T-helper 1 cell treated with Interleukin-12 subunit alpha and Interleukin-12 subunit beta and Interleukin-4 antibody, amounts not matched to agents 30 μg/mL and 1 μg/mL, for 36 hours (primary cell): ENCODE data around the gene SERPINF2.
A peak's percentile ranks its signal among the peaks of the same experiment; 100 is the strongest.

Source experiments
- H3K27ac Mint-ChIP-seq: one replicate; pipeline ENCODE4 v1.8.0; 2021; ENCODE audit warnings: mild to moderate bottlenecking, mixed read lengths
- H3K27me3 Mint-ChIP-seq: one replicate; pipeline ENCODE4 v1.8.0; 2021; ENCODE audit warnings: low read depth, mixed read lengths
- H3K36me3 Mint-ChIP-seq: one replicate; pipeline ENCODE4 v1.8.0; 2021; ENCODE audit warnings: low read depth, mixed read lengths
- H3K4me1 Mint-ChIP-seq: one replicate; pipeline ENCODE4 v1.8.0; 2021; ENCODE audit warnings: low read depth, mixed read lengths
- H3K4me3 Mint-ChIP-seq: one replicate; pipeline ENCODE4 v1.8.0; 2021; ENCODE audit warnings: mild to moderate bottlenecking, moderate library complexity, mixed read lengths
- H3K9me3 Mint-ChIP-seq: one replicate; pipeline ENCODE4 v1.8.0; 2021; ENCODE audit warnings: mixed read lengths

SERPINF2 gene

DNA sequence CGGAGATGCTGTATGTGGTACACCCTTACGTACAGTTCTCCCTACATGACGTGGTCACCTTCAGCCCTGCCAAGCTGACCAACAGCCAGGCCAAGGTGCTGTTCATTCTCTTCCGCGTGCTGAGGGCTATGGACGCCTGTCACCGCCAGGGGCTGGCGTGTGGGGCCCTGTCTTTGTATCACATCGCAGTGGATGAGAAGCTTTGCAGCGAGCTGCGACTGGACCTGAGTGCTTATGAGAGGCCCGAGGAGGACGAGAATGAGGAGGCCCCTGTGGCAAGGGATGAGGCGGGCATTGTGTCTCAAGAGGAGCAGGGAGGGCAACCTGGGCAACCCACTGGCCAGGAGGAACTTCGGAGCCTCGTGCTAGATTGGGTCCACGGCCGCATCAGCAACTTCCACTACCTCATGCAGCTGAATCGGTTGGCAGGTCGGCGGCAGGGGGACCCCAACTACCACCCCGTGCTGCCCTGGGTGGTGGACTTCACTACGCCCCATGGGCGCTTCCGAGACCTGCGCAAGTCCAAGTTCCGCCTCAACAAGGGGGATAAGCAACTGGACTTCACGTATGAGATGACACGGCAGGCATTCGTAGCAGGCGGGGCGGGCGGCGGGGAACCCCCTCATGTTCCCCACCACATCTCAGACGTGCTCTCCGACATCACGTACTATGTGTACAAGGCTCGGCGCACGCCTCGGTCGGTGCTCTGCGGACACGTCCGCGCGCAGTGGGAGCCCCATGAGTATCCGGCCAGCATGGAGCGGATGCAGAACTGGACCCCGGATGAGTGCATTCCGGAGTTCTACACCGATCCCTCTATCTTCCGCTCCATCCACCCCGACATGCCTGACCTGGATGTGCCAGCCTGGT, 16.8 kb upstream of the SERPINF2 start:
- Mint-ChIP-seq H3K4me1 (peaks cover 26% of the 10 kb centered on the region), H3K36me3 (peaks cover 15% of the 10 kb centered on the region), H3K9me3 (no peaks in the 10 kb centered on the region), H3K27me3 (no peaks in the 10 kb centered on the region), H3K4me3 (peak overlapping the region; percentile 75), H3K27ac (peak overlapping the region; percentile 52)

DNA sequence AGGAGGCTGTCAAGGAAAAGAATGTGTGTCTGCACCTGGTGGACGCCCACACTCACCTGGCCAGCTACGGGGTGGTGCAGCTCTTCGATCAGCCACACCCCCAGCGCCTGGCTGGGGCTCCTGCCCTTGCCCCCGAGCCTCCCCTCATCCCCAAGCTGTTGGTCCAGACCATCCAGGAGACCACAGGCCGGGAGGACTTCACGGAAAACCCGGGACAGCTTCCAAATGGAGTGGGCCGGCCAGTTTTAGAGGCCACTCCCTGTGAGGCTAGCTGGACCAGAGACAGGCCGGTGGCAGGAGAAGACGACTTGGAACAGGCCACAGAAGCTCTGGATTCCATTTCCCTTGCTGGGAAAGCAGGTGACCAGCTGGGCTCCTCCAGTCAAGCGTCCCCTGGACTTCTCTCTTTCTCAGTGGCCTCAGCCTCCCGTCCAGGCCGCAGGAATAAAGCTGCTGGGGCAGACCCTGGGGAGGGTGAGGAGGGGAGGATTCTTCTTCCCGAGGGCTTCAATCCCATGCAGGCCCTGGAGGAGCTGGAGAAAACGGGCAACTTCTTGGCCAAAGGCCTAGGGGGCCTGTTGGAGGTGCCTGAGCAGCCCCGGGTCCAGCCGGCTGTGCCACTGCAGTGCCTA, 15.9 kb upstream of the SERPINF2 start:
- Mint-ChIP-seq H3K27me3 (no peaks in the 10 kb centered on the region), H3K4me1 (peaks cover 24% of the 10 kb centered on the region), H3K9me3 (no peaks in the 10 kb centered on the region), H3K36me3 (peaks cover 15% of the 10 kb centered on the region), H3K4me3 (no peak overlapping the region), H3K27ac (no peak overlapping the region)

DNA sequence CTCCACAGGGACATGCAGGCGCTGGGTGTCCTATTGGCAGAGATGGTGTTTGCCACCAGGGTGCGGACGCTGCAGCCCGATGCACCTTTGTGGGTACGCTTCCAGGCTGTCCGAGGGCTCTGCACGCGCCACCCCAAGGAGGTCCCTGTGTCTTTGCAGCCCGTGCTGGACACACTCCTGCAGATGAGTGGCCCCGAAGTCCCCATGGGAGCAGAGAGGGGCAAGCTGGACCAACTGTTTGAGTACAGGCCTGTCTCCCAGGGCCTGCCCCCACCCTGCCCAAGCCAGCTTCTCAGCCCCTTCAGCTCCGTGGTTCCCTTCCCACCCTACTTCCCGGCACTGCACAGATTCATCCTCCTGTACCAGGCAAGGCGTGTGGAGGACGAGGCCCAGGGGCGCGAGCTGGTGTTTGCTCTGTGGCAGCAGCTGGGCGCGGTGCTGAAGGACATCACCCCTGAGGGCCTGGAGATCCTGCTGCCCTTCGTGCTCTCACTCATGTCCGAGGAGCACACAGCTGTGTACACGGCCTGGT, 15.3 kb upstream of the SERPINF2 start:
- Mint-ChIP-seq H3K27me3 (no peaks in the 10 kb centered on the region), H3K9me3 (no peaks in the 10 kb centered on the region), H3K27ac (no peak overlapping the region), H3K4me3 (no peak overlapping the region), H3K4me1 (peaks cover 24% of the 10 kb centered on the region), H3K36me3 (peaks cover 15% of the 10 kb centered on the region)

DNA sequence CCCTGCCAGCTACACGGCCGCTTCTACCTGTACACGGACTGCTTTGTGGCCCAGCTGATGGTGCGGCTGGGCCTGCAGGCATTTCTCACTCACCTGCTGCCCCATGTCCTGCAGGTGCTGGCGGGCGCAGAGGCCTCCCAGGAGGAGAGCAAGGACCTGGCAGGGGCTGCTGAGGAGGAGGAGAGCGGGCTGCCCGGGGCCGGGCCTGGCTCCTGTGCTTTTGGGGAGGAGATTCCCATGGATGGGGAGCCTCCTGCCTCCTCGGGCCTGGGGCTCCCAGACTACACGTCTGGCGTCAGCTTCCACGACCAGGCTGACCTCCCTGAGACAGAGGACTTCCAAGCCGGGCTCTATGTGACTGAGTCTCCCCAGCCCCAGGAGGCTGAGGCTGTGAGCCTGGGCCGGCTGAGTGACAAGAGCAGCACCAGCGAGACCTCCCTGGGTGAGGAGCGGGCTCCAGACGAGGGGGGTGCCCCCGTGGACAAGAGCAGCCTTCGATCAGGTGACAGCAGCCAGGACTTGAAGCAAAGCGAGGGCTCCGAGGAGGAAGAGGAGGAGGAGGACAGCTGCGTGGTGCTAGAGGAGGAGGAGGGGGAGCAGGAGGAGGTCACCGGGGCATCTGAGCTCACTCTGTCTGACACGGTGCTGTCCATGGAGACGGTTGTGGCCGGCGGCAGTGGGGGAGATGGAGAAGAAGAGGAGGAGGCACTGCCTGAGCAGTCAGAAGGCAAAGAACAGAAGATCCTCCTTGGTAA, 14.6 kb upstream of the SERPINF2 start:
- H3K27ac Mint-ChIP-seq, result no peak overlapping the region
- no peak overlapping the region for H3K4me3 Mint-ChIP-seq
- H3K27me3 Mint-ChIP-seq, result no peaks in the 10 kb centered on the region
- H3K4me1 Mint-ChIP-seq, result peaks cover 18% of the 10 kb centered on the region
- no peaks in the 10 kb centered on the region for H3K9me3 Mint-ChIP-seq
- peaks cover 17% of the 10 kb centered on the region for H3K36me3 Mint-ChIP-seq

DNA sequence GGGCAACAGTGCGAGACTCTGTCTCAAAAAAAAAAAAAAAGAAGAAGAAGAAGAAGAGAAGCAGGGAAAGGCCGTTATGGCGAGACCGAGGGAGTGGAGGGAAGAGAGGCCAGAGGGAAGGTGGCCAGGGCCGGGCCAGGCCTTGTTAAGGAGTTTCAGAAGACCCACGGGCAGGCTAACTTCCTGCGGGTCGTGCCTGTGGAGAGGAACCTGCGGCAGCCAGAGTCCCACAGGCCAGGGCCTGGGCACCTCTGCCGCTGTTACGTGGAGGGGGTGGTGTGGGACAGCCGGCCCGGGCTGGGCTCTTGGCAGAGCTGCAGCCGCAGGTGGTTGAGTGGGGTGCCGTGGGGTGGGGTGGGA, 12.7 kb upstream of the SERPINF2 start:
- Mint-ChIP-seq H3K4me3 (no peak overlapping the region), H3K27ac (no peak overlapping the region)

DNA sequence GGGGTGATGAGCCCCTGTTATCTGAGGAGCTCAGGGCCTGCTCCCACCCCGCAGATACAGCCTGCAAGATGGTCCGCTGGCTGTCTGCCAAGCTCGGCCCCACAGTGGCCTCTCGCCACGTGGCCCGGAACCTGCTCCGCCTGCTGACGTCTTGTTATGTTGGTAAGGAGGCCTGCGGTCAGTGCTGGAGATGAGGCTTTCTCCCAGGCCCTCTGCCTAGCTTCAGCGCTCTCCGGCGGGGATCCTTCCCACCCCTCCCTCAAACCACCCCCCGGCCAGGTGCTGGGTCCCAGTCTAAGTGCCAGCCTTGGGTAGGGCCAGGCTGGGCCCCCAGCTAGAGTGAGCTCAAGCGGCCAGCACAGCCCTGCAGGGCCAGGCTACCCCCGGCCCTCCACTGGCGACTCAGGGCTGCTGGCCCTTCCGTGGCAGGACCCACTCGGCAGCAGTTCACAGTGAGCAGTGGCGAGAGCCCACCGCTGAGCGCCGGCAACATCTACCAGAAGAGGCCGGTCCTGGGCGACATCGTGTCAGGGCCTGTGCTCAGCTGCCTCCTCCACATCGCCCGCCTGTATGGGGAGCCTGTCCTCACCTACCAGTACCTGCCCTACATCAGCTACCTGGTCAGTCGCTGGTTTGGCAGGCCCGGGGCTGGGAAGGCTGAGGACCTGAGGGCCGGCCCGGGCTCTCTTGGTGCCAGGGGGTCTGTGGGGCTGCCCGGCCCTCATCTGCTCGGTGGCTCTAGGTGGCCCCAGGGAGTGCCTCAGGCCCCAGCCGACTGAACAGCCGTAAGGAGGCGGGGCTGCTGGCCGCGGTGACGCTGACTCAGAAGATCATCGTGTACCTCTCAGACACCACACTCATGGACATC, 12.1 kb upstream of the SERPINF2 start:
- peaks cover 16% of the 10 kb centered on the region for H3K4me1 Mint-ChIP-seq
- H3K27ac Mint-ChIP-seq, result no peak overlapping the region
- H3K9me3 Mint-ChIP-seq, result no peaks in the 10 kb centered on the region
- H3K4me3 Mint-ChIP-seq, result no peak overlapping the region
- H3K27me3 Mint-ChIP-seq, result no peaks in the 10 kb centered on the region
- H3K36me3 Mint-ChIP-seq, result peaks cover 23% of the 10 kb centered on the region

More for the DNA sequence above, 12.7 kb upstream of the SERPINF2 start:
- Mint-ChIP-seq H3K36me3 (peaks cover 24% of the 10 kb centered on the region), H3K27me3 (no peaks in the 10 kb centered on the region), H3K4me1 (peaks cover 18% of the 10 kb centered on the region), H3K9me3 (no peaks in the 10 kb centered on the region)

DNA sequence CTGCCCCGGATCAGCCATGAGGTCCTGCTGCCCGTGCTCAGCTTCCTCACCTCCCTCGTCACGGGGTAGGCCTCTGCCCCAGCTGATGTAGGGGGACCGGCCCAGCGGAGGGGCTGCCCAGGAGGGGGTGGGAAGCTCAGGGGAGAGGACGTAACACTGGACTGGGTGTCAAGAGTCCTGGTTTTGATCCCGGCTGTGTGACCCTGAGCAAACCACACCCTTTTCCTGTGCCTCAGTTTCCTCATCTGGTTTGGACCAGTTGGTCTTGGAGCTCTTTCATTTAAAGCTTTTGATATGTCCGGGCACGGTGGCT, 11.5 kb upstream of the SERPINF2 start:
- no peak overlapping the region for H3K27ac Mint-ChIP-seq
- H3K27me3 Mint-ChIP-seq, result no peaks in the 10 kb centered on the region
- peaks cover 18% of the 10 kb centered on the region for H3K4me1 Mint-ChIP-seq
- no peak overlapping the region for H3K4me3 Mint-ChIP-seq
- peaks cover 23% of the 10 kb centered on the region for H3K36me3 Mint-ChIP-seq
- H3K9me3 Mint-ChIP-seq, result no peaks in the 10 kb centered on the region

DNA sequence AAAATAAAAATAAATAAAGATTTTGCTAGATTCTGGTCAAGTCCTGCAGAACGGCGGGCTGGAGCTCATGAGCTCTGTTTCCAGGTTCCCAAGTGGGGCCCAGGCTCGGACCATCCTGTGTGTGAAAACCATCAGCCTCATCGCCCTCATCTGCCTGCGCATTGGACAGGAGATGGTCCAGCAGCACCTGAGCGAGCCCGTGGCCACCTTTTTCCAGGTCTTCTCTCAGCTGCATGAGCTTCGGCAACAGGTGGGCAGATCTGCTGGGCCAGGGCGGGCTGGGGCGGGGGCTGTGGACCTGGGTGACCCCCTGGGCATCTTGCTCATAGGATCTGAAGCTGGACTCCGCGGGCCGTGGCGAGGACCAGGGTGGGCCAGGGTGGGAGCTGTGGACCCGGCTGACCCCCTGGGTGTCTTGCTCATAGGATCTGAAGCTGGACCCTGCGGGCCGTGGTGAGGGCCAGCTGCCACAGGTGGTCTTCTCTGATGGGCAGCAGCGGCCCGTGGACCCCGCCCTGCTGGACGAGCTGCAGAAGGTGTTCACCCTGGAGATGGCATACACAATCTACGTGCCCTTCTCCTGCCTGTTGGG, 10.3 kb upstream of the SERPINF2 start:
- peaks cover 26% of the 10 kb centered on the region for H3K36me3 Mint-ChIP-seq
- no peak overlapping the region for H3K27ac Mint-ChIP-seq
- no peaks in the 10 kb centered on the region for H3K27me3 Mint-ChIP-seq
- H3K4me1 Mint-ChIP-seq, result peaks cover 22% of the 10 kb centered on the region
- no peak overlapping the region for H3K4me3 Mint-ChIP-seq
- no peaks in the 10 kb centered on the region for H3K9me3 Mint-ChIP-seq

DNA sequence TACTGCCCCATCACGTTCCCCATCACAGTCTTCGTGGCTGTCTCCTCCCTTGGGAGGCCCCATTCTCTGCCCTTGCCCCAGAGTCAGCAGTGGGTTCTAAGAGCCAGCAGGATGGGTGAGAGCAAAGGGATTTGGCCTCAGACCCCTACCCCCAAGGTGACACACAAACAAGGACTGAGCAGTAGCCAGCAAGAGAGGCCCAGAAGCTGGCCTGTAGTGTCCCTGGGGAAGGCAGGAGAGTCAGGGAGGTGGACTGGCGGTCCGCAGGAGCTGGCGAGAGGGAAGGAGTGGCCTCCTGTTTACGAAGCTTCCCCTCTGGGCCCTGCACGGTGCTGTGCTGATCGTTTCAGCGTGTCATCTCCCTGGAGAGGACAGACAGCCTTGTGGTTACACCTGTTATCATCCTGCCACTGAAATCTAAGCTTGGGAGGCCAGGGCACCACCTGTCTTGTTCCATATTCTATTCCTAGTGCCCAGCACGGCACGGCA, 9.8 kb upstream of the SERPINF2 start:
- Mint-ChIP-seq H3K4me1 (peaks cover 22% of the 10 kb centered on the region), H3K4me3 (no peak overlapping the region), H3K27ac (no peak overlapping the region), H3K36me3 (peaks cover 26% of the 10 kb centered on the region), H3K9me3 (no peaks in the 10 kb centered on the region), H3K27me3 (no peaks in the 10 kb centered on the region)

DNA sequence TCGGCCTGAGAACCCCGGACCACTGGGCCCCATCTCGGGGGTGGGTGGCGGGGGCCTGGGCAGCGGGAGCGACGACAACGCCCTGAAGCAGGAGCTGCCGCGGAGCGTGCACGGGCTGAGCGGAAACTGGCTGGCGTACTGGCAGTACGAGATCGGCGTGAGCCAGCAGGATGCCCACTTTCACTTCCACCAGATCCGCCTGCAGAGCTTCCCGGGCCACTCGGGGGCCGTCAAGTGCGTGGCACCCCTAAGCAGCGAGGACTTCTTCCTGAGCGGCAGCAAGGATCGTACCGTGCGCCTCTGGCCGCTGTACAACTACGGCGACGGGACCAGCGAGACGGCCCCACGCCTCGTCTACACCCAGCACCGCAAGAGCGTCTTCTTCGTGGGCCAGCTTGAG, 8.9 kb upstream of the SERPINF2 start:
- H3K36me3 Mint-ChIP-seq, result peaks cover 22% of the 10 kb centered on the region
- H3K27ac Mint-ChIP-seq, result no peak overlapping the region
- H3K4me1 Mint-ChIP-seq, result peaks cover 18% of the 10 kb centered on the region

DNA sequence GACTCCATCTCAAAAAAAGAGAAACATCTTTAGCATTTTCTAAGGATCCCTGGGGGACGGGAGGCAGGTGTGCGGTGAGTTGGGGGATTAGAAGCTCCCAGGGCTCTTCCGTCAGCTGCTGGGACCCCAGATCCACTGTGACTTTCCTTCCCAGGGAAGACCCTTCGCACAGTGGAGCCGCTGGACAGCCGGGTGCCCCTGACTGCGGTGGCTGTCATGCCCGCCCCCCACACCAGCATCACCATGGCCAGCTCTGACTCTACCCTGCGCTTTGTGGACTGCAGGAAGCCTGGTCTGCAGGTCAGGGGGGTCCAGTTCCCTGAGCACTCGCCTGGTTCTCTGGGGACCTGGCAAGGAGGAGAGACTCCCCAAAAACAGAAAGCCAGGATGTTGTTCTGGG, 7.3 kb upstream of the SERPINF2 start:
- Mint-ChIP-seq H3K27ac (peak overlapping the region; percentile 81), H3K4me3 (no peak overlapping the region), H3K4me1 (peaks cover 12% of the 10 kb centered on the region), H3K27me3 (no peaks in the 10 kb centered on the region), H3K9me3 (no peaks in the 10 kb centered on the region), H3K36me3 (peaks cover 16% of the 10 kb centered on the region)

More for the DNA sequence above, 8.9 kb upstream of the SERPINF2 start:
- H3K9me3 Mint-ChIP-seq, result no peaks in the 10 kb centered on the region
- H3K27me3 Mint-ChIP-seq, result no peaks in the 10 kb centered on the region
- H3K4me3 Mint-ChIP-seq, result no peak overlapping the region

DNA sequence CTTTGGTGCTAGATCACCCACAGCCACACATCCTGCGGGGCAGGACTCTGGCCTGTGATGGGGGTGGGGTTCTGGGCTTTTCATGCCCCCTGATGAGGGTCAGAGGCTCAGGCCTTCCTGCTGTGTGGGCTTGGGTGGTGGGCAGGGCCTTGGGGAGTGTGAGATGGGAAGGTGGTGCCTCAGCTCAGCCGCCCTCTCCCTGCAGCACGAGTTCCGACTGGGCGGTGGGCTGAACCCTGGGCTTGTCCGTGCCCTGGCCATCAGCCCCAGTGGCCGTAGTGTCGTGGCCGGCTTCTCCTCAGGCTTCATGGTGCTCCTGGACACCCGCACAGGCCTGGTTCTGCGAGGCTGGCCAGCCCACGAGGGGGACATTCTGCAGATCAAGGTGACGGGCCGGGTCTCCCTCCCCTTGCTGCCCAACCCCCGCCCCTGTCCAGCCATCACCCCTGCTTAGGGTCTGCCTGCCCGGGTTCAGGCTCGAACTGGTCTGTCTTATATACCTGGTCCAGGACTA, 6.8 kb upstream of the SERPINF2 start:
- Mint-ChIP-seq H3K27ac (peak overlapping the region; percentile 81), H3K4me1 (peaks cover 12% of the 10 kb centered on the region), H3K4me3 (peak overlapping the region; percentile 48), H3K27me3 (no peaks in the 10 kb centered on the region), H3K36me3 (peaks cover 16% of the 10 kb centered on the region), H3K9me3 (no peaks in the 10 kb centered on the region)
